Measurements from ENCODE around the gene YEATS2.
"Not testable (repeated sequence)": the region's sequence is repeated elsewhere in the genome, so short reads cannot be mapped to it uniquely, and the experiment has no call there.

Gene YEATS2

GRCh38 chr3:183775781-183776180 is 78.2 kb downstream of the YEATS2 start:
- DNase-seq: peak in 27 of 56 donors; percentile 2 to 50 (median 17)

- not testable (repeated sequence) for DNase-seq
Observed at GRCh38 chr3:183776451-183776850, 78.9 kb downstream of the YEATS2 start.

GRCh38 chr3:183777016-183777618 is 79.5 kb downstream of the YEATS2 start:
- no peak for DNase-seq

- no peak for DNase-seq
Observed at GRCh38 chr3:183779896-183780465, 82.4 kb downstream of the YEATS2 start.

GRCh38 chr3:183781246-183781645 is 83.6 kb downstream of the YEATS2 start:
- peak in 4 of 56 donors; percentile 23 to 38 (median 29) for DNase-seq

DNA sequence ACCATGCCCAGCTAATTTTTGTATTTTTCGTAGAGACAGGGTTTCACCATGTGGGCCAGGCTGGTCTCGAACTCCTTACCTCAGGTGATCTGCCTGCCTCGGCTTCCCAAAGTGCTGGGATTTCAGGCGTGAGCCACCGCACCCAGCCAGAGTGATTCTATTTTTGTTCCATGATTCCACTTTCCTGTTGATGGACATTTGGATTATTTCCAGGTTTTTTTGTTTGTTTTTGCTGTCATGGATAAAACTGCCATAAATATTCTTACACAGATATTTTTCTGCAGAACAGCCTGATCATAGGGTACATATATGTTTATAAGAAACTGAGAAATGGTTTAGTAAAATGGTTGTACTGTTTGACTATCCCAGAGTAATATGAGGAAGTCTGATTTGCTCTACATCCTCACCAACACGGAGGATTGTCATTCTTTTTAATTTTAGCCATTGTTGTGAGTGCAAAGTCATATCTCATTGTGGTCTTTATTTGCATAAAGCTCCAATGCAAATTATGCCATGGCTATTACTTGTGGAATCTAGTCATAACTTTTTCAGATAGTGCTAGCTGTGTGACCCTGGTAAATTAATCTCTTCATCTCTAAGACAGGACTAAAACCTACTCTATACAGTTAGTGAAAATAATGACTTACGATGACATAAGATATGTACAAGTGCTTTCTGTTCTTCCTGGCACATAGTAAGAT is 85.1 kb downstream of the YEATS2 start:
- no peak for DNase-seq

- not testable (repeated sequence) for DNase-seq
Observed at GRCh38 chr3:183784503-183784902, 86.9 kb downstream of the YEATS2 start.

DNA sequence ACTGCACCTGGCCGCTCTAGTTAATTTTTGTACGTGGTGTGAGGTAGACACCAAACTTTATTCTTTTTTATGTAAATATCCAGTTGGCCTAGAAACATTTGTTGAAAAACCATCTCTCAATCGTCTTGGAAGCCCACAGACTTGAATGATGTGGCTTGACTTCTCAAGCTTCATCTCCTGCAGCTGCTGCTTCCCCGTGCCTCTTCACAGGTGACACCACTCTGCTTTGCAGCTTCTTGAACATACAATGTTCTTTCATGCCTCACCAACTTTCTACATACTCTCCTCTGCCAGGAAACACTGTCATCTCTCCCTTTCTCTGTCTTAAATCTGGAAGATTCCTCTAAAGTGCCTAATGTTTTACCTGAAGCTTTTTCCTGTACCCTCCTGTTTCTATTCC is 92.2 kb downstream of the YEATS2 start:
- no peak for DNase-seq

DNA sequence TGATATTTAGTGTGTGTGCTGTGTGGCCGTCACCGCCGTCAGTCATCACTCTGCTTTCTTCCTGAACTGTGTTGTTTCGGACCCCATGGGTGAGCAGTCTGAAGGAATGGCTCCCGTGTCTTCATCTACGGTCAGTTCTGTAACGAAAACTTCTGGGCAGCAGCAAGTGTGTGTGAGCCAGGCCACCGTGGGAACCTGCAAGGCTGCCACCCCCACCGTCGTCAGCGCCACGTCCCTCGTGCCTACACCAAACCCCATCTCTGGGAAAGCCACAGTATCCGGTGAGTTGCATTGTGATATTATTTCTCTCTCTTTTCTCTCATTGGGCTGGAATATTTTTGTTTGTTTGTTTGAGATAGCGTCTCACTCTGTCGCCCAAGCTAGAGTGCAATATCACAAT is 93.1 kb downstream of the YEATS2 start:
- DNase-seq: no peak

GRCh38 chr3:183792976-183793375 is 95.4 kb downstream of the YEATS2 start:
- DNase-seq: no peak

DNA sequence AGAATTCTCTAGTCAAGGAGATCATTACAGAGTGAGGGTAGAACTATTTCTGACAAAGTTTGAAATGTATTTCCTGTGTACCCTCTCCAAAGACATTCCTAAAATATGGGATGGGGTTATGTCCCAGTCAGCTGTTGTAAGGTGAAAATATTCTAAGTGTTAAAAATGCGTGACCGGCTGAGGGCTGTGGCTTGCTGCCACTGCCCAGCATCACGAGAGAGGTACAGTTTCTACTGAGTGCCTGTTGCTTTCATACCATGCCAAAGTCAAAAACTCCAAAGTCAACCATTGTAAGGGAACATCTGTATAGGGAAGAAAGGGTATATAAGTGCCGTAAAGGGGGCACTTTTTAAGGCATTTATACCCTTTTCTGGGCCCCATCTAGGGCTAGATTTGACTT is 96.9 kb downstream of the YEATS2 start:
- DNase-seq: no peak

GRCh38 chr3:183796372-183796771 is 98.8 kb downstream of the YEATS2 start:
- no peak for DNase-seq

GRCh38 chr3:183797996-183798395 is 100.4 kb downstream of the YEATS2 start:
- DNase-seq: no peak

GRCh38 chr3:183799461-183799860 is 101.9 kb downstream of the YEATS2 start:
- DNase-seq: peak in 4 of 56 donors; percentile 26 to 50 (median 32)

- peak in 53 of 56 donors; percentile 11 to 92 (median 75) for DNase-seq
Observed at GRCh38 chr3:183800243-183800863, 102.8 kb downstream of the YEATS2 start.

DNA sequence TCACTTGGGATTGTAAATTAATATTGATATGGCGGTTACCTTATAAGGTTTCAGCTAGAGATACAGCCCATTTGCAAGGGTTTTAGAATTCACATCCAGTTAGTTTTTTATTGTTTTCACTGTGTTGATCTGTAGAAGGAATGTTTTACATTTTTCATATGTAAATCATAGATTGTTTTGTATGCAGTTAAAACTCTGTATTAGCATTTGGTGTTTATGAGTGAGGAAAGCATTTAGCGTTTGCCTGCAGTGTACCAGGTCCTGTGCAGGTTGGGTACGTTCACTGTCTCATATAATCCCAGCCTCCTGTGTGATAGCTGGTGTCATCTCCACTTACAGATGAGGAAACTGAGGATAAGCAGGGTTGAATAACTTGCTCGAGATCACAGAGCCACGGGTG is 104.0 kb downstream of the YEATS2 start:
- DNase-seq: no peak

DNA sequence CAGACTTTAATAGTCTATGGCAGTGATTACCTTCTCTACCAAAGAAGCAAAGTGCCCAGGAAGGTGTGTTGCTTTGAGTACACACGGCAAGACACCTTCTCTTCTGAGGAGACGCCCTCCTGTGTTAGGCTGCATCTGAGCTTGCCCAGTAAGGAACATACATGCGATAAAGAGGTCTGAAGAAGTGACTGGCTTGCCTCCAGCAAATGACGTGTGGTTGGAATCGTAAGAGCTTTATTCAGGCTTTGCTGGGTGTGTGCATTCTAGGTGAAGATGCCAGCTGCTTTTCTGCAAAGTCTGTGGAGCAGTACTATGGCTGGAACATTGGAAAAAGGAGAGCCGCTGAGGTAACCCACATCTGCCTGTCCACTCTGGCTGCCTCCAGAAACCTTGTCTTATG is 105.4 kb downstream of the YEATS2 start:
- no peak for DNase-seq

GRCh38 chr3:183807209-183807728 is 109.7 kb downstream of the YEATS2 start:
- DNase-seq: no peak

DNA sequence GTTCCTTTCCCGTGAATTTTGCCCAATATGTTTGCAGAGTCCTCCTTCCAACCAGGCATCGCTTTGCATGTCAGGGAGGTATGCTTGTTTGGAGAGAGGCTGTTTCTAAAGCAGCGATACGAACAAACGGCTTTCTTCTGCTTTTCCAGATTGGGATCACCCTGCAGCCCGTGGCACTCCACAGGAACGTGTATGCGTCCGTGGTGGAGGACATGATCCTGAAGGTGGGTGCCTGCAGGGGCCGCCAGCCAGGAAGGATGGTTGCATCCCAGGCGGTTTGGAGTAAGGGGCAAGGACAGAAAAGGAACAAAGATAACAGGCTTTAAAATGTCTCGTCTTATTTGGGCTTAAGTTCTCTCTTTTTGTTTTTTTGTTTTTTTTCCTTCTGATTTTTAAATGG is 110.3 kb downstream of the YEATS2 start:
- DNase-seq: no peak

GRCh38 chr3:183808355-183808754 is 110.8 kb downstream of the YEATS2 start:
- no peak for DNase-seq

GRCh38 chr3:183809270-183809669 is 111.7 kb downstream of the YEATS2 start:
- DNase-seq: no peak
